ENCODE results near the gene MITF. TPM values are rescaled to one million over a fixed set of nuclear protein-coding genes. Genes with fewer than 3 reads are reported as not detected.

Gene MITF, protein sequence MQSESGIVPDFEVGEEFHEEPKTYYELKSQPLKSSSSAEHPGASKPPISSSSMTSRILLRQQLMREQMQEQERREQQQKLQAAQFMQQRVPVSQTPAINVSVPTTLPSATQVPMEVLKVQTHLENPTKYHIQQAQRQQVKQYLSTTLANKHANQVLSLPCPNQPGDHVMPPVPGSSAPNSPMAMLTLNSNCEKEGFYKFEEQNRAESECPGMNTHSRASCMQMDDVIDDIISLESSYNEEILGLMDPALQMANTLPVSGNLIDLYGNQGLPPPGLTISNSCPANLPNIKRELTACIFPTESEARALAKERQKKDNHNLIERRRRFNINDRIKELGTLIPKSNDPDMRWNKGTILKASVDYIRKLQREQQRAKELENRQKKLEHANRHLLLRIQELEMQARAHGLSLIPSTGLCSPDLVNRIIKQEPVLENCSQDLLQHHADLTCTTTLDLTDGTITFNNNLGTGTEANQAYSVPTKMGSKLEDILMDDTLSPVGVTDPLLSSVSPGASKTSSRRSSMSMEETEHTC
- 5.3 to 7.2 TPM (median 6.6 TPM) in 5 replicates for total RNA-seq (2022; extraction: Qiagen RNA extraction)

DNA sequence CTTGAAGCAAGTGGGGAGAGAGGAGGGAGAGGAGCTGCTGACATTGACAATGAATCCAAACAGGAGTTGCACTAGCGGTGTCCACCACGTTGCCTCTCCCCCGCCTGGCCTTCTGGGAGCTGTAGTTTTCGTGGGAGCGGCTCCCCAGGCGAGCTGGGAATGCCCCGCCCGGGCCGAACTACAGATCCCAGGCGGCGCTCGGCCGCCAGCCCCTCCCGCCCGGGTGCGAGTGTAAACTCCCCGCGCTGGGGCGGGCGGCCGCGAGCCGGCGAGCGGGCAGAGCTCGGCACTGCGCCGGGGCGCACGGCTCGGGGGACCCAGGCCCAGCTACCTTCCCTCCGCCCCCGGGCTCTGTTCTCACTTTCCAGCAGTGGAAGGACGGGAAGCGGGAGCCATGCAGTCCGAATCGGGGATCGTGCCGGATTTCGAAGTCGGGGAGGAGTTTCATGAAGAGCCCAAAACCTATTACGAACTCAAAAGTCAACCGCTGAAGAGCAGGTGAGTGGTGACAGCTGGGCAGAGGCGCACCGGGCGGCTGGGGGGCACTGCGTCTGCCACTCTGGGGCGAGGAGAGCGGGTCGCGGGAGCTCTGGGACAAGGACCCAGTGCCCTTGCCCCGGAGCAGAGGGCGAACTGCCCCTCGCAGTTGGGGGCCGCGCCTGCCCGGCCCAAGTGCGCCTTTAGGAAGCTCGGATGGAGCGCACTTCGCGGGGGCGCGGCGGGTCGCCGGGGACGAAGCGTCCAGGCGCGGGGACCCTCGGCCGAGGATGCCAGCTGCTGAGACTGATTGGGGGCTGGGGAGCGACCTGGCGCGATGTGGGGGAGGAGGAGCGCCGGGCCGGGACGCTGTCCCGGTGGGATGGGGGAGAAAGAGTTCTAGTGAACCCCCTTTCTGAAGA is at the start of gene MITF:
Gene MITF, plus strand, starts transcription at position 261 of the 899 bp plus-strand sequence. Its CDS starts 134 bp downstream, at position 395.

DNA sequence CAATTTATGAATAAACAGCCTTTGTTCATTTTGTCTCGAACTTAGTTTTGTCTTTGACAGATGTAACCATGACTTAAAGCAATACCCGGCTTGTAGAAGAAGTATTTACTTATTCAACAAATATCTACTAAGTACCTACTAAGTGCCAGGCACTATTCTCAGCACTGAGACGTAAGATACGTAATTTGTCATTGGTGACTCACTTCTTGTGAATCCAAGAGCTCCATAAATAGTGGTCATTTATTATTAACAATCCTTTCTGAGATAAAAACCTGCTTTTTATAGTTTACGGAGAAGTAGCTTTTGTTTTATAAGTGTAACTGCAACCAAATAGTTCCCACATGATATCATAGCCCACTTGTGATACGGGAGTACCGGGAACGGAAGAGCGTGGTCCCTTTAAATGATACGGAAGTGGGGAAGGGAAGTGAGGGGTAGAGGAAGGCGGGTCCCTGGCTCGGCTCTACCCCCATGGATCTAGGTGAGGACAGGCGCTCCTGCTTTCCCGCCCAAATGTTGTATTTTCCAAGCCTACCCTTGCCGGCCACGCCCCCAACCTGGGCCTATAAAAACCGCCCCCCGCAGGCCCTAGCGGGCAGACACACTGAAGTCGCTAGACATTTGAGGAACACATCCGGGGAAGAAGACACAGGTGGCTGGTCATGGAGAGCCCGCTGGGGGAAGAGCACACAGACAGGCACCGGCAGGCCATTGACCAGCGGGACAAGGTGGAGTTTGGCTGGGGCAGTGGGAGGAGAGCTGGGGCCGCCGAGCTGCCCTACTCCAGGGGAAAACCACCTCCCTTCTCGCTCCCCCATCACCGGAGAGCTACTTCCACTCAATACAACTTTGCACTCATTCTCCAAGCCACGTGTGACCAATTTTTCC is 260.1 kb downstream of the MITF start, which contains the start of gene SAMMSON:
Gene SAMMSON, plus strand, starts transcription at position 594 of the 888 bp plus-strand sequence.

